Mesothelial cell of epicardium (in vitro differentiated cells): ENCODE results near the gene LYRM1. TPM values are rescaled to one million over a fixed set of nuclear protein-coding genes. Genes with fewer than 3 reads are reported as not detected.
A peak's percentile ranks its signal among the peaks of the same experiment; 100 is the strongest.

Source experiments
- DNase-seq, 2 experiments: peaks; one replicate each; pipeline ENCODE4 v3.0.0; 2021; ENCODE audit warnings: low spot score in 2 of 2; ENCODE audit not compliant: unreplicated experiment in 2 of 2
- H3K27ac Mint-ChIP-seq: 2 replicates; pipeline ENCODE4 v1.8.0; 2021; ENCODE audit warnings: mixed read lengths
- H3K27me3 Mint-ChIP-seq: 2 replicates; pipeline ENCODE4 v1.8.0; 2021; ENCODE audit warnings: low read depth, mixed read lengths
- H3K36me3 Mint-ChIP-seq: 2 replicates; pipeline ENCODE4 v1.8.0; 2021; ENCODE audit warnings: mixed read lengths
- H3K4me1 Mint-ChIP-seq: 2 replicates; pipeline ENCODE4 v1.8.0; 2021; ENCODE audit warnings: mixed read lengths
- H3K4me3 Mint-ChIP-seq: 2 replicates; pipeline ENCODE4 v1.8.0; 2021; ENCODE audit warnings: mild to moderate bottlenecking, moderate library complexity, mixed read lengths
- H3K9me3 Mint-ChIP-seq: 2 replicates; pipeline ENCODE4 v1.8.0; 2021; ENCODE audit warnings: mixed read lengths
- CTCF ChIP-seq: fragments of 200-600 bp; sonication (generic); IDR thresholded peaks from one replicate; pipeline ENCODE4 v1.5.0; 2021; ENCODE audit warnings: antibody characterized with exemption; ENCODE audit not compliant: unreplicated experiment
- total RNA-seq: library from RNA; stranded (reverse); gene quantifications from 3 replicates; pipeline ENCODE4 v1.2.1, GENCODE V29; 2021

The LYRM1 gene
- total RNA-seq, 1 donor from 2014 or later: 15.9 TPM

- Mint-ChIP-seq H3K4me1 (peaks cover 27% of the 10 kb centered on the region), H3K9me3 (peaks cover 2% of the 10 kb centered on the region), H3K36me3 (peaks cover 2% of the 10 kb centered on the region), H3K4me3 (no peak overlapping the region), H3K27ac (no peak overlapping the region), H3K27me3 (no peaks in the 10 kb centered on the region)
- DNase-seq: no peak
- no peak for TF ChIP-seq CTCF
Observed at GRCh38 chr16:20881503-20881878, 19.1 kb upstream of the LYRM1 start.

GRCh38 chr16:20883554-20884239 is 16.9 kb upstream of the LYRM1 start:
- no peak for TF ChIP-seq CTCF
- H3K36me3 Mint-ChIP-seq: no peaks in the 10 kb centered on the region
- H3K27ac Mint-ChIP-seq: no peak overlapping the region
- no peaks in the 10 kb centered on the region for H3K9me3 Mint-ChIP-seq
- DNase-seq: no peak
- H3K27me3 Mint-ChIP-seq: no peaks in the 10 kb centered on the region
- no peak overlapping the region for H3K4me3 Mint-ChIP-seq
- peaks cover 20% of the 10 kb centered on the region for H3K4me1 Mint-ChIP-seq

DNA sequence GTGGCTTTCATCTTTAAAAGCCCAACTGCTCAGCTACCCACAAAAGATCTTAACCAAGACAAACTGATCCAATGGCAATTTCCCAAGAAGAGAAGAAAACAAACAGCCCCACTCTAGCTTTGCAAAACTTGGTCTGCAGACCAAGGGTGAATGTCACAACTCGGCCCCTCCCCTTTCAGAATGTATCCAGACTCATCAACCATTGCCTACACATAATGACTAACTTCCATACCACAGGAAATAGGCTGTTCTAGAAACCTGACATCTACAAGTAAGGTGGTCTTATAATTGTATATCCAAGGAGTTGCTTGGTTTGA is 16.4 kb upstream of the LYRM1 start:
- Mint-ChIP-seq H3K36me3 (no peaks in the 10 kb centered on the region), H3K4me3 (no peak overlapping the region), H3K9me3 (no peaks in the 10 kb centered on the region), H3K27ac (peak overlapping the region; percentile 43), H3K4me1 (peaks cover 15% of the 10 kb centered on the region), H3K27me3 (no peaks in the 10 kb centered on the region)
- DNase-seq: no peak
- no peak for TF ChIP-seq CTCF

DNA sequence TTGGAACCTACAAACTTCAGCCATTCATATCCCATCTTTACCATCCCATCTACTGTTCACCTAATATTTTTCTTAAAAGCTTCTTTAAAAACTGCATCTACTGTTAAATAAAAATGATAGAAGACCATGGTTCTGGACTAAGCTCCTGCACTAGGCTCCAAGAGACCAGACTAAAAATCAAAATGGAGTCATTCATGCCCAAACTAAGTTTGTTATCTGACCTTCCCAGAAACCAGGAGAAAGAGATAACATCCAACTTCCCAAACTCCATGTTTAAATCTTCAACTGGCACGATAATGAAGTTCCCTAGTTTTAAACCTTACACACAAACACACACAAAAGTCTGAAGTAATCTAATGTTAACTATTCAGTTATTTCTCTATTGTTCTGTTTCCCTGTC is 14.3 kb upstream of the LYRM1 start:
- no peak for DNase-seq
- TF ChIP-seq CTCF: no peak
- H3K4me3 Mint-ChIP-seq: no peak overlapping the region
- no peaks in the 10 kb centered on the region for H3K36me3 Mint-ChIP-seq
- H3K27me3 Mint-ChIP-seq: no peaks in the 10 kb centered on the region
- H3K4me1 Mint-ChIP-seq: peaks cover 11% of the 10 kb centered on the region
- H3K9me3 Mint-ChIP-seq: no peaks in the 10 kb centered on the region
- no peak overlapping the region for H3K27ac Mint-ChIP-seq

DNA sequence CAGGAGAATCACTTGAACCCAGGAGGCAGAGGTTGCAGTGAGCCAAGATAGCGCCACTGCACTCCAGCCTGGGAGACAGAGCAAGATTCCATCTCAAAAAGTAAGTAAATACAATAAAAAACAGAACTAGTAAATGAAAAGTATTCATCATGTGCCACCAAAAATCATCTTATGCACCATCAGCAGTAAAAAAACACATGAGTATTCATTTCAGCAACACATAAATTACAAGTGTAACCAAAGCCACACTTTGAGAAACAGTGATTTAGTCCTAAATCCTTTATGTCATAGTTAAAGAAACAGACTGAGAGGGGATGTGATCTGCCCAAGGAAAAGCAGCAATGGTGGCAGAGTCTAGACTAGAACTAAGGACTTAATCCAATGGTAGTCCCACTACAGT is 13.4 kb upstream of the LYRM1 start:
- Mint-ChIP-seq H3K4me1 (peaks cover 11% of the 10 kb centered on the region), H3K4me3 (no peak overlapping the region), H3K27me3 (no peaks in the 10 kb centered on the region), H3K27ac (no peak overlapping the region), H3K36me3 (no peaks in the 10 kb centered on the region), H3K9me3 (no peaks in the 10 kb centered on the region)
- no peak for DNase-seq
- TF ChIP-seq CTCF: no peak
